HepG2 (cell line): ENCODE results near the gene SPRED2. TPM values are rescaled to one million over a fixed set of nuclear protein-coding genes. Genes with fewer than 3 reads are reported as not detected.

Experiments used
- ARNT2 ChIP-seq: sonication (generic); formaldehyde crosslinking; IDR thresholded peaks from 2 replicates; pipeline ENCODE4 v1.8.0; 2022; ENCODE audit warnings: mild to moderate bottlenecking, low read depth, missing genetic modification reagents, moderate library complexity
- BCL6 ChIP-seq: IDR thresholded peaks from 2 replicates; pipeline ENCODE4 v1.6.1; 2016; ENCODE audit warnings: missing genetic modification reagents, missing compliant biosample characterization
- CEBPG ChIP-seq: IDR thresholded peaks from 2 replicates; pipeline ENCODE4 v1.6.1; 2016
- DNMT3B ChIP-seq: conservative IDR thresholded peaks from 2 replicates; pipeline ENCODE4 v1.6.1; 2016; ENCODE audit warnings: missing biosample characterization, control low read depth
- EP300 ChIP-seq, 3 experiments: sonication (generic) in 1 of 3; formaldehyde crosslinking in 1 of 3; IDR thresholded peaks; 2 replicates each; pipeline versions ENCODE4 v1.5.1 to v1.6.1; 2011 to 2020; ENCODE audit warnings: low read depth in 2 of 3, low read length in 2 of 3, borderline replicate concordance in 1 of 3, improper control_type of control experiment in 1 of 3, mild to moderate bottlenecking in 1 of 3, missing genetic modification reagents in 1 of 3, moderate library complexity in 1 of 3
- FOXA3 ChIP-seq: IDR thresholded peaks from 2 replicates; pipeline ENCODE4 v1.6.1; 2016; ENCODE audit warnings: missing genetic modification reagents, missing compliant biosample characterization
- FOXJ3 ChIP-seq: sonication (generic); formaldehyde crosslinking; IDR thresholded peaks from 2 replicates; pipeline ENCODE4 v1.4.0; 2020; ENCODE audit warnings: missing genetic modification reagents, mild to moderate bottlenecking, borderline replicate concordance
- ISL2 ChIP-seq: sonication (generic); formaldehyde crosslinking; IDR thresholded peaks from 2 replicates; pipeline ENCODE4 v1.5.0; 2020; ENCODE audit warnings: missing genetic modification reagents
- KDM1A ChIP-seq: IDR thresholded peaks from 2 replicates; pipeline ENCODE4 v1.6.1; 2016; ENCODE audit warnings: missing compliant biosample characterization
- MAF1 ChIP-seq: sonication (generic); formaldehyde crosslinking; IDR thresholded peaks from 2 replicates; pipeline ENCODE4 v1.5.0; 2020; ENCODE audit warnings: missing genetic modification reagents, borderline replicate concordance
- NFIB ChIP-seq: sonication (generic); formaldehyde crosslinking; IDR thresholded peaks from 2 replicates; pipeline ENCODE4 v1.9.0; 2021; ENCODE audit warnings: missing genetic modification reagents, mild to moderate bottlenecking, borderline replicate concordance
- NR2C2 ChIP-seq: sonication (generic); formaldehyde crosslinking; IDR thresholded peaks from 2 replicates; pipeline ENCODE4 v1.4.0; 2020; ENCODE audit warnings: missing genetic modification reagents, mild to moderate bottlenecking, moderate library complexity, borderline replicate concordance
- PBX2 ChIP-seq: IDR thresholded peaks from 2 replicates; pipeline ENCODE4 v1.6.1; 2016; ENCODE audit warnings: control low read depth
- RFXAP ChIP-seq: sonication (generic); formaldehyde crosslinking; IDR thresholded peaks from 2 replicates; pipeline ENCODE4 v1.4.0; 2020; ENCODE audit warnings: missing genetic modification reagents, borderline replicate concordance
- SAP130 ChIP-seq: IDR thresholded peaks from 2 replicates; pipeline ENCODE4 v1.6.1; 2016; ENCODE audit warnings: low read depth
- SP140L ChIP-seq: sonication (generic); formaldehyde crosslinking; IDR thresholded peaks from 2 replicates; pipeline ENCODE4 v1.4.0; 2020; ENCODE audit warnings: missing genetic modification reagents, borderline replicate concordance
- SRSF9 ChIP-seq: fragments of 200-400 bp; formaldehyde crosslinking; IDR thresholded peaks from 2 replicates; pipeline ENCODE4 v1.6.1; 2018; ENCODE audit warnings: borderline replicate concordance, mild to moderate bottlenecking, low read depth, low read length; ENCODE audit not compliant: insufficient read depth, poor library complexity, severe bottlenecking
- TAF1 ChIP-seq: sonication (generic); formaldehyde crosslinking; IDR thresholded peaks from 2 replicates; pipeline ENCODE4 v1.4.0; 2020; ENCODE audit warnings: missing genetic modification reagents
- TBX2 ChIP-seq: sonication (generic); formaldehyde crosslinking; IDR thresholded peaks from 2 replicates; pipeline ENCODE4 v1.5.0; 2020; ENCODE audit warnings: missing genetic modification reagents, mild to moderate bottlenecking, borderline replicate concordance
- TFAP4 ChIP-seq: sonication (generic); IDR thresholded peaks from 2 replicates; pipeline ENCODE4 v1.6.1; 2016; ENCODE audit warnings: low read depth, borderline replicate concordance
- ZFP90 ChIP-seq: sonication (generic); formaldehyde crosslinking; IDR thresholded peaks from 2 replicates; pipeline ENCODE4 v1.8.0; 2022; ENCODE audit warnings: missing genetic modification reagents, mild to moderate bottlenecking, inconsistent platforms, borderline replicate concordance
- ZIK1 ChIP-seq: sonication (generic); formaldehyde crosslinking; IDR thresholded peaks from 2 replicates; pipeline ENCODE4 v1.5.0; 2020; ENCODE audit warnings: mild to moderate bottlenecking, low read depth, missing genetic modification reagents, borderline replicate concordance
- ZNF10 ChIP-seq: sonication (generic); formaldehyde crosslinking; IDR thresholded peaks from 2 replicates; pipeline ENCODE4 v1.4.0; 2020; ENCODE audit warnings: mild to moderate bottlenecking, low read depth, missing genetic modification reagents, borderline replicate concordance
- ZNF205 ChIP-seq: IDR thresholded peaks from 2 replicates; pipeline ENCODE4 v1.6.1; 2018; ENCODE audit warnings: missing biosample characterization, missing genetic modification reagents
- ZNF264 ChIP-seq: sonication (generic); formaldehyde crosslinking; IDR thresholded peaks from 2 replicates; pipeline ENCODE4 v1.4.0; 2020; ENCODE audit warnings: missing genetic modification reagents
- ZNF607 ChIP-seq: sonication (generic); formaldehyde crosslinking; IDR thresholded peaks from 2 replicates; pipeline ENCODE4 v1.5.1; 2020; ENCODE audit warnings: missing genetic modification reagents, mild to moderate bottlenecking, borderline replicate concordance
- ZNF619 ChIP-seq: sonication (generic); formaldehyde crosslinking; IDR thresholded peaks from 2 replicates; pipeline ENCODE4 v1.4.0; 2020; ENCODE audit warnings: mild to moderate bottlenecking, missing genetic modification reagents
- polyA plus RNA-seq, 8 experiments: library from polyadenylated mRNA; depleted of rRNA in 3 of 8; stranded (reverse) in 7 of 8; unstranded in 1 of 8; fragments of >200 nt; fragmentation: Illumina TruSeq in 4 of 8; extraction: Trizol in 4 of 8; gene quantifications; 2 replicates each; pipeline versions ENCODE4 v1.2.1 to v1.2.3, GENCODE V29; 2011 to 2016; ENCODE audit warnings: low read depth in 4 of 8, missing spikeins in 1 of 8, mixed read lengths in 1 of 8; ENCODE audit not compliant: insufficient read depth in 1 of 8
- total RNA-seq, 5 experiments: library from RNA; depleted of rRNA; stranded (reverse); fragments of >200 nt; fragmentation: Illumina TruSeq; extraction: Trizol; gene quantifications; 2 replicates each; pipeline ENCODE4 v1.2.3, GENCODE V29; 2016; ENCODE audit warnings: low read depth in 1 of 5
- TF ChIP-seq, protein P1 (sequence below): sonication (generic); formaldehyde crosslinking; IDR thresholded peaks from 2 replicates; pipeline ENCODE4 v1.5.0; 2020; ENCODE audit warnings: missing genetic modification reagents

The SPRED2 gene
- total and polyA plus RNA-seq, 2 of the 13 experiments (the other 11 are each of a cell fraction or from before 2014, with no cell fraction given) = 13.0 to 37.0 TPM

GRCh38 chr2:65291216-65292105, 140.9 kb downstream of the SPRED2 start (continued):
- no peak for TF ChIP-seq PBX2 (CRISPR knock-in tag)
- no peak for TF ChIP-seq SRSF9
- 0 out of 2 replicates have a peak, but pooled peaks have one; percentile 47 for TF ChIP-seq SP140L (CRISPR knock-in tag)
- no peak for TF ChIP-seq TBX2 (CRISPR knock-in tag)
- TF ChIP-seq ISL2 (CRISPR knock-in tag) = peak; percentile 43; the same call in 1 of the 2 replicates
- peak; percentile 62; the same call in 1 of the 2 replicates for TF ChIP-seq NR2C2 (CRISPR knock-in tag)
- TF ChIP-seq TAF1 (CRISPR knock-in tag) = no peak
- TF ChIP-seq ZNF10 (CRISPR knock-in tag) = no peak
- TF ChIP-seq, protein P1, sequence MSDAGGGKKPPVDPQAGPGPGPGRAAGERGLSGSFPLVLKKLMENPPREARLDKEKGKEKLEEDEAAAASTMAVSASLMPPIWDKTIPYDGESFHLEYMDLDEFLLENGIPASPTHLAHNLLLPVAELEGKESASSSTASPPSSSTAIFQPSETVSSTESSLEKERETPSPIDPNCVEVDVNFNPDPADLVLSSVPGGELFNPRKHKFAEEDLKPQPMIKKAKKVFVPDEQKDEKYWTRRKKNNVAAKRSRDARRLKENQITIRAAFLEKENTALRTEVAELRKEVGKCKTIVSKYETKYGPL (CRISPR knock-in tag) = peak; percentile 43; the same call in 1 of the 2 replicates
- TF ChIP-seq RFXAP (CRISPR knock-in tag) = no peak
- TF ChIP-seq ZNF264 = 0 out of 2 replicates have a peak, but pooled peaks have one; percentile 38
- TF ChIP-seq ARNT2 (CRISPR knock-in tag) = 0 out of 2 replicates have a peak, but pooled peaks have one; percentile 26
- TF ChIP-seq NFIB (CRISPR knock-in tag) = no peak
- no peak for TF ChIP-seq DNMT3B (CRISPR knock-in tag)
- TF ChIP-seq ZNF205 = no peak
- 0 out of 2 replicates have a peak, but pooled peaks have one; percentile 21 for TF ChIP-seq KDM1A
- TF ChIP-seq FOXA3 (CRISPR knock-in tag) = no peak
- TF ChIP-seq ZNF607 (CRISPR knock-in tag) = no peak
- no peak for TF ChIP-seq MAF1
- TF ChIP-seq ZNF619 (CRISPR knock-in tag) = no peak
- peak; percentile 50; the same call in 1 of the 2 replicates for TF ChIP-seq FOXJ3 (CRISPR knock-in tag)
- TF ChIP-seq EP300 (IDR thresholded peaks at IDR 0.05; ENCODE audit: low read depth in 2 of 2, low read length in 2 of 2) = peak in 1 of 2 experiments; percentile 39; a peak in 1 of 4 replicates
- TF ChIP-seq EP300 (CRISPR knock-in tag; IDR thresholded peaks at IDR 0.05; ENCODE audit: borderline replicate concordance) = no peak
- no peak for TF ChIP-seq ZIK1 (CRISPR knock-in tag)
- peak; percentile 37; the same call in 1 of the 2 replicates for TF ChIP-seq SAP130
- TF ChIP-seq CEBPG (CRISPR knock-in tag) = no peak
- TF ChIP-seq TFAP4 = peak; percentile 46; the same call in 1 of the 2 replicates
- 0 out of 2 replicates have a peak, but pooled peaks have one; percentile 25 for TF ChIP-seq ZFP90 (CRISPR knock-in tag)
- 0 out of 2 replicates have a peak, but pooled peaks have one; percentile 25 for TF ChIP-seq BCL6 (CRISPR knock-in tag)
